Lung microvascular endothelial cell (primary cell): Measurements from ENCODE around the gene FN3KRP. TPM values are rescaled to one million over a fixed set of nuclear protein-coding genes. Genes with fewer than 3 reads are reported as not detected.

Source experiments
- DNase-seq, 2 donors: peaks; one replicate each; pipeline versions ENCODE4 v3.0.0 to v3.0.0-alpha.2; 2010; ENCODE audit warnings: low read depth in 2 of 2
- total RNA-seq: library from RNA; depleted of rRNA; stranded (reverse); fragments of >200 nt; gene quantifications from 2 replicates; pipeline ENCODE4 v1.2.1, GENCODE V29; 2014

The FN3KRP gene
- total RNA-seq = 9.1 and 10.5 TPM in 2 replicates

DNA sequence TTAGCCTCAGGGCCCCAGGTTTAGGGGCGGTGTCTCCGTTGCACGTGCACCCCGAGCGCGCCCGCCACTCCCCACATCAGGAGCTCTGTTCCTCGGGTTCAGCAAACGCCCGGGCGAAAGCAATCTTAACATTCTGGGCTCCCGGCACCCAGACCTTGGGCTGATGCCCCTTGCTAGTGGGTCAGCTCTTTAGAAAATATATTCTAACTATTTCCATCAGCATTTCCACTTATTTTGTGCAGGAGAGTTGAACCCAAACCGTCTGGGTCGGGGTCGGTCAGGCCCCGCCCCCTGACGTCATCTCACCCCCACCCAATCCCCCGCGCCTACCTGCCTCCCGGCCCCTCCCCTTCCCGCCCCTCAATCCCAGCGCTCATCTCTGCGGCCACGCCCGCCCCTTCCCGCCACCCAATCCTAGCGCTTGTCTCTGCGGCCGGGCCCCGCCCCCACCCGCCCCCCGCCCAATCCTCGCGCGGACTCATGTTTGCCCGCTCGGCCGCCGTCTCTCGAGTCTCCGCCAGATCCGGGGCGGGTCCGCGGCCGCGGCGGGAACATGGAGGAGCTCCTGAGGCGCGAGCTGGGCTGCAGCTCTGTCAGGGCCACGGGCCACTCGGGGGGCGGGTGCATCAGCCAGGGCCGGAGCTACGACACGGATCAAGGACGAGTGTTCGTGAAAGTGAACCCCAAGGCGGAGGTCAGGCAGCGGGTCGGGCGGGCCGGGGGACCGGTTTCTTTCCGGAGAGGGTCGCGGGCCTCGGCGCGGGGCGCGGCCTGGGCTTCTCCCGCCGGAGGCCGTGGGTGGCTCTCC lies at the start of gene FN3KRP:
Gene FN3KRP (plus strand): TSS at position 504 of the 808 bp plus-strand sequence. CDS start 50 bp downstream, at position 554.
- DNase-seq = peak; percentile 91 to 92

- no peak for DNase-seq
These were observed 49.4 kb upstream of the FN3KRP start for GRCh38 chr17:82666931-82667667.

- DNase-seq = no peak
These were observed 48.9 kb upstream of the FN3KRP start for GRCh38 chr17:82667668-82668000.

DNA sequence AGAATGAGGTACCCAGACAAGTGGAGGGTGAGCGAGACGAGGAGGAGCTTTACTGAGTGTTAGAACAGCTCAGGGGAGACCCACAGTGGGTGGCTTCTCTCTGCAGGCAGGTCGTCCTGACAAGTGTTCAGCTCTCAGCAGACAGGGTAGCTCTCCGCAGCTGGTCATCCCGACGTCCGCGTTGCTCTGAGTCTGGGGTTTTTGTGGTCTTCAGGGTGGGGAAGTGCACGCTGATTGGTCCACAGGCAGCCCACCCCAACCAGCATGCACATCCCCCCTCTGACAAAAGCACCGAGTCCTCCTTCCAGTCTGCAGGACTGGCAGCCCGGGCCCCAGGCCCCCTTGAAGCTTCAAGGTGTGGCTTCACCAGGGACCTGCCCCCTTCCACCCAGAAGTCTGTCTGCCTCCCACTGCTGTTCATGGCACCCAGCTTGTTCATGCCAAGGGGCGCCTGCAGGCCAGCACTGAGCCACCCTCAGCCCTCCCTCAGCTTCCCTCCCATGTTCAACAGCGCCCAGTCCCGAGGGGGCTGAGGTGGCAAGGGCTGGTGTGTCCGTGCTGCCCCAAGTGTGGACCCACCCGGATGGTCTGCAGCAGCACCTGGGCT lies 48.4 kb upstream of the FN3KRP start:
- DNase-seq = no peak

DNA sequence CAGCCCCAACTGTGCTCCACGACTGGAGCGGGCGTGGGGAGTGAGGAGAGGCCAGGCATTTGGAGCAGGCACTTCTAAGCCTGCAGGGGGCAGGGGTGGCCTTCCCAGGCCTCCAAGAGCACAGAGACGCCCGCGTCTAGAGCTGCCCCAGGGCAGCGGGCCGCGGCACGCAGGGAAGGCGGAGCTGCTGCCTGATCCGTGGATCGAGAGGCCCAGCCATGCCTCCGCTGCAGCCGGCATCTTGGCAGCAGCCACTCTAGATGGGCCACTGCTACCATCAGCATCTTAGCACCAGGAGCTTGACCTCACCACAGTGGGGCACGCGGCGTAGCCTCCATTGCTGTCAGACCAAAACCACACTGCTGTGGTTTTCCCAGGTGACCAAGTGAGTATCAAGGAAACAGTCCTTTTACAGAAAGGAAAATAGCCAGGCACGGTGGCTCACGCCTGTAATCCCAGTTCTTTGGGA lies 47.8 kb upstream of the FN3KRP start:
- peak; percentile 37 to 67 for DNase-seq

DNA sequence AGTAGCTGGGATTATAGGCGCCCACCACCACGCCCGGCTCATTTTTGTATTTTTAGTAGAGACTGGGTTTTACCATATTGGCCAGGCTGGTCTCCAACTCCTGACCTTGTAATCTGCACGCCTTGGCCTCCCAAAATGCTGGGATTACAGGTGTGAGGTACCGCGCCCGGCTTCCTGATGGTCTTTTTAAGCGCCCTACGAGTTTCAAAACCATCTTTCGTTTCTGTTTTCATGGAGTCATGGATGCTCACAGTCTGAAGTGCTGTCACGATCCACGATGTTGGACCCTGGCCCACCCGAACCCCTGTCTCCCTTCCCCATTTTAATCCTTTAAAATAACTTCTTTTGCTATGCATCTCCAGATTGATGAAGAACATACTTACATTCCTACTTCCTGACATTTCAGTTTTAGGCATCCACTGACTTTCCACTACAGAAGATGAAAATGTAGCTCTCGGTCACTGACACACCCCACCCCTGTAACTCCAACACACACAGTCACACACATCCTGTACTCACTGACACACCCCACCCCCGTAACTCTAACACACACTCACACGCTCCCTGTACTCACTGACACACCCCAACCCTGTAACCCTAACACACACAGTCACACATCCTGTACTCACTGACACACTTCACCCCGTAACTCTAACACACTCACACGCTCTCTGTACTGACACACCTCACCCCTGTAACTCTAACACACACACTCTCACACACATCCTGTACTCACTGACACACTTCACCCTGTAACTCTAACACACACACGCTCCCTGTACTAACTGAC lies 45.6 kb upstream of the FN3KRP start:
- DNase-seq = peak in 1 of 2 donors; percentile 17

DNA sequence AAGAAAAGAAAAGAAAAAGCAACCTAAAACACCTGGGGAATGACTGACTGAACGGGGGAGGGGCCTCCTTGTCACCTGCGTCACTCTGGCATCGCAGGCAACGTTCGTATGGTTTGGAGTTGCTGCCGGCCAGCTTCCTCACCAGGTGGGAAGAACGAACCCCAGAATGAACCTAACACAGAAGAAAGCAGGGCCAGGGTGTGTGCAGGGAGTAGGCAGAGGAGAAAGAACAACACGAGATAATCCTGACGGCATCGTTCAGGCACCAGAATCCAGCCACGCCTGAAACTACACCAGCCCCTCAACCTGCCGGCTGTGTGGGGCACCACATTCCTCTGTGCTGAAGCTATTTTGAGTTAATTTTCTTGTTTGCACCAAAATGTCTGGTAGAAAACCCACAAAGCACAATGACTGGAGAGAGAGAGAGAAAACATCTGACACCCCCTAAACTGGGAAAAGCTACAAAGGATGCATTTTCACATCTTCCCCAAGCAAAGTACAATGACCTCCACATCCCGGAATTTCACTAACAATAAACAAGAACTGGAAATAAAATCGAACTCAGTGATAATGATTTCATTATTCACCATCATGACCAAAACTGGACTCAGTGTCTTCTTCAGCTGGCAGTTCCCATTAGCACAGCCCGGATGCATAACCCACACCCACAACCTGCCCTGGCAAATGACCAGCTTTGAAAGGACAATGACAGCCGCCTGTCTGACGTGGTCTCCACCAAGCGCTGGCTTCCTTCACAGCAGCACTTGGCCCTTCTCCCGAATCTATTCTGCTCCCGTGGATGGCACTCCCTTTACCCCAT lies 41.6 kb upstream of the FN3KRP start:
- DNase-seq = peak in 1 of 2 donors; percentile 64

DNA sequence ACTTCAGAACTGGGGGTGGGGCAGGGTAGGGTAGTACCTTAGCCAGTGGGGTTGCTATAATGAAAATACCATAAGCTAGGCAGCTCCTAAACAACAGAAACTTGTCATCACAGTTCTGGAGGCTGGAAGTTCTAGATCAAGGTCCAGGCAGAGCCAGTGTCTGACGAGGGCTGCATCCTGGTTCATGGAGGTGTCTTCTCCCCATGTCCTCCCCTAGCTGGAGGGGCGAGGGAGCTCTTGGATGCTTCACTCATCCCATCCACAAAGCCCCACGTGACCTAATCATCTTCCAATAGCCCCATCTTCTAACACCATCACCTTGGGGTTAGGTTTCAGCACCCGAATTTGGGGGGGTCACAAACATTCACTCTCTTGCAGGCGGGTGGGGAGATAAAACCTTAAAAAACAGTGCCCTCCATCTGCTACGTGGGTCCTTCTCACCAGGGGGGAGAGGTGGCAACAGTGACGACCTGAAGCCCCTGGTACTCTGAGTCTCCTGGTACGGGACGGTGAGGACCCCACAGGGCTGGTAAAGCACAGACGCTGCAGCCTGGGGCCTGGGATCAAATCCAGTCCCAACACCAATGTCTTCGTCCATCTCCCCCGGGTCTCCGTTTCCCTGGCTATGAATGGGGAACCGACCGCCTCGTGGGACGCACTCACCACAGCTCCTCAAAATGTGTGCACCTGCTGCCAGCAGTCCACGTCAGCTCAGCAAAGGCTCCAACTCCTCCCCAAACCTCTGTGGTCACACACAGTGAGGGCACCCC lies 40.8 kb upstream of the FN3KRP start:
- DNase-seq = no peak

DNA sequence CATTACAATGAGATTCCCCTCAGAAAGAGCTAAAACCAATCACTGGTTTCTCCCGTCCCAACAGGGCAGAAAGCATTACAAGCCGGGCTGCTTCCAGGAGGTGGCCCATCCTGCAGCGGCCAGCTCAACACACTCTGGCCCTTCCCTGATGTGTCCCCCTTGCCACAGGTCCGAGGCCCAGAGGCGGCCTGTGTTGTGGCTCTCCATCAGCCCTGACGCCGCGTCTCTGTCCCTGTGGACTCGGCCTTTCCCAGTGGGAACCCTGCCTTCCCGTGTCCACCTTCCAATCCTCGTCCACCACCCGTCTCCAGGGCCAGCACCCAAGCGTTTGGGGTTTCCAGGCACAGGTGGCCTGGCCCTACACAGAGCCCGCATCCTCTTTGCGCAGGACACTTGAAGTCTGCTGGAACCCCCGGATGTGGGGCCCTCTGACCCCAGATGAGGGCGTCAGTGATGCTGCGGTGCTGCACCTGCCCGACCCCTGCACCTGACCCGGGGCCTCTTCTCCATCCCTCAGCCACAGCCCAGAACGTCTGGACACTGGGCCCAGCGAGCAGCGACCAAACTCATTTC lies 39.1 kb upstream of the FN3KRP start:
- no peak for DNase-seq

DNA sequence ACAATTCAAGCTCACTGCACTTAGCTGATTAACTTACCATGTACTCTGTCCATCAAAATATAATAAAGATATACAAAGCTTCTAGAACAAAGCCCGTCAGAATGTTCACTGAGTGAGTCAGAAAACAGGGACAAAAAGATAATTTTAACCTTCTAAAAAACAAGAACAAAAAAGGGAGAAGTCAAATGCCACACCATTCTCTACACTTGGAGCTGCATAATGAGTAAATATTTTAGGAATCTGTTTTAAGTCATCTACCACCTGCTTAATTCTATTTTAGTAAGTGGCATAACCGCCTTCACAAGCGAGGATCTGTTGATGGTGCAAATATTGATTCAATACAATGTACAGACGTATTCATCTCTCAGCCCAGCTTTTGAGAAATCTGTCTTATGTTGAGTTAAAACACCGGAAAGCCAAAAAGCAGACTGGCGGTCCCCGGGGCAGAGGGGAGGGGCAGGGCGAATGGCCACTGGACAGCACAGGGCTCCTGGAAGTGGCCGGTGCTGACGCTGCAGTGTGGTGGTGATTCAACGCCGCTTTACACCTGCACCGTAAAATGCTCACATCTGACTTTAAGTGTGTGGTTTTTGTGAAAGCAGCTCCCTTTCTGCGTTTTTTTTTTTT lies 38.1 kb upstream of the FN3KRP start:
- no peak for DNase-seq

- no peak for DNase-seq
These were observed 36.7 kb upstream of the FN3KRP start for GRCh38 chr17:82679586-82680465.

DNA sequence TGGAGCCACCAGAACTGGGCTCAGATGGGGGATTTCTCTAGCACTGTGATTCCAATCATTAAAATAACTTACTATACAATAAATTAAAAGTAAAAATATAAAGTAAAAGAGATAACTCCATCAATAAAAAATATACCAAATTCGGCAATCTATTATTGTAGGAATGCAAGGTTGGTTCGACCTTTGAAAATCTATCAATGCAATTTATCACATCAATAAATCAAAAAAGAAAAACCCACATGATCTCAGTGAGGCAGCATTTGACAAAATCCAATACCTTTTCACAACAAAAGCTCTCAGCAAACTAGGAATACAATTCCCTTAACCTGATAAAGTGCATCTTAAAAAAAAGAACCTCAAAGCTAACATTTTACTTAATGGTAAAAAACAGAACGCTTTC lies 35.0 kb upstream of the FN3KRP start:
- DNase-seq = no peak

DNA sequence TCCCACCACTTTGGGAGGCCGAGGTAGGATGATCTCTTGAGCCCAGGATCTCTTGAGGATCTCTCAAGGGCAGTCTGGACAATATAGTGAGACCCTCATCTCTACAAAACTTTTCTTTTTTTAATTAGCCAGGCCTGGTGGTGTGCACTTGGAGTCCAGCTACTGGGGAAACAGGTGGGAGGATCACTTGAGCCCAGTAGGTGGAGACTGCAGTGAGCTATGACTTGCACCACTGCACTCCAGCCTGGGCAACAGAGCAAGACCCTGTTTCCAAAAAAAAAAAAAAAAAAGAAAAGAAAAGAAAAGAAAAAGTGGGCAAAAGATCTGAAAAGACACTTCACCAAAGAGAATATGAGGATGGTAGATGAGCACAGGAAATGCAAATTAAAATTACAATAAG lies 33.0 kb upstream of the FN3KRP start:
- no peak for DNase-seq

DNA sequence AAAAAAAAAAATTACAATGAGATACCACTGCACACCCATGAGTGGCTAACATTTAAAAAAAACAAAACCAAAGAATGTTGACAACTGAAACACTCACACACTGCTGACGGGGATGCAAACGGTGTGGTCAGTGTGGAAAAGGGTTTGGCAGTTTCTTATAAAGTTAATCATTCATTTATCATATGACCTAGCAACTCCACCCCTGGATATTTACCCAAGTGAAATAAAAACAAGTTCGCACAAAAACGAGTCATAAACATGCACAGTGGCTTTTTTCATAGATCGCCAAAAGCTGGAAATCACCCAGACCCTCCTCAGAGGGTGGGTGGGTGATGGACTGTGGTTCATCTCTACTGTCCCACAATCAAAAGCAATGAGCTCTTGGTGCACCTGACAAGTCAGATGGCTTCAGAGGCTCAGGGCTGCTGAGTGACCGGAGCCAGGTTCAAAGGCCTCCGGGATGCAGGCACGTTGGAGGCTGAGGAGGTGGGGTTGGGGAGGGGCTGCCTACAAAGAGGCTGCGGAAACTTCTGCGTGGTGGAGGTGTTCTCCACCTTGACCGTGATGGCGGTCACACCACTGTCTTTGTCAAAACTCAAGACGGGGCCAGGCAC lies 32.2 kb upstream of the FN3KRP start:
- no peak for DNase-seq

GRCh38 chr17:82685291-82685690 lies 31.2 kb upstream of the FN3KRP start:
- no peak for DNase-seq

GRCh38 chr17:82686366-82687324 lies 29.9 kb upstream of the FN3KRP start:
- no peak for DNase-seq
